PC-9 (cell line): ENCODE data around the gene BAIAP2L1. TPM values are rescaled to one million over a fixed set of nuclear protein-coding genes. Genes with fewer than 3 reads are reported as not detected.

Experiments used
- BruUV-seq: library from RNA; stranded (reverse); fragments of 400-500 nt; replicated peaks from 2 replicates; lab custom pipeline; 2021; lab: Mats Ljungman, UMichigan
- CTCF ChIA-PET: fragments of 300-600 bp; sonication (Branson Sonifier 250); formaldehyde crosslinking; loops from one replicate; lab custom pipeline; 2022; ENCODE audit warnings: antibody characterized with exemption; lab: Charles Lee
- POLR2A ChIA-PET: fragments of 300-600 bp; sonication (Branson Sonifier 250); formaldehyde crosslinking; loops from one replicate; lab custom pipeline; 2022; ENCODE audit warnings: antibody characterized with exemption; ENCODE audit not compliant: unreplicated experiment; lab: Charles Lee
- DNase-seq, 2 experiments: peaks; one replicate each; pipeline versions ENCODE4 v3.0.0 to v3.0.0-alpha.2; 2015 to 2022; ENCODE audit warnings: mixed read lengths in 1 of 2
- H2AFZ ChIP-seq: fragments of 200-600 bp; sonication (generic); 2 replicates; pipeline ENCODE4 v1.8.1; 2017; ENCODE audit warnings: antibody characterized with exemption
- H3F3A ChIP-seq: fragments of 200-600 bp; sonication (generic); 2 replicates; pipeline ENCODE4 v1.8.1; 2017; ENCODE audit warnings: antibody characterized with exemption, mild to moderate bottlenecking, low read depth; ENCODE audit not compliant: insufficient read depth
- H3K27ac ChIP-seq: fragments of 200-600 bp; sonication (generic); 2 replicates; pipeline ENCODE4 v1.6.1; 2016; ENCODE audit warnings: mixed run types
- H3K27me3 ChIP-seq: fragments of 200-600 bp; sonication (generic); 2 replicates; pipeline ENCODE4 v1.6.1; 2016; ENCODE audit warnings: low read depth, mixed run types; ENCODE audit not compliant: insufficient read depth
- H3K36me3 ChIP-seq: fragments of 200-600 bp; sonication (generic); 2 replicates; pipeline ENCODE4 v1.6.1; 2016; ENCODE audit warnings: low read depth, mixed run types
- H3K4me1 ChIP-seq: fragments of 200-600 bp; sonication (generic); replicated peaks from 2 replicates; pipeline ENCODE4 v1.6.1; 2016; ENCODE audit warnings: mixed run types; ENCODE audit not compliant: insufficient read depth
- H3K4me2 ChIP-seq: fragments of 200-600 bp; sonication (generic); 2 replicates; pipeline ENCODE4 v1.6.1; 2017; ENCODE audit warnings: mixed run types
- H3K4me3 ChIP-seq: fragments of 200-600 bp; sonication (generic); 2 replicates; pipeline ENCODE4 v1.6.1; 2016; ENCODE audit warnings: mixed run types
- H3K79me2 ChIP-seq: fragments of 200-600 bp; sonication (generic); 2 replicates; pipeline ENCODE4 v1.6.1; 2017; ENCODE audit warnings: low read depth, mixed run types
- H3K9me2 ChIP-seq: fragments of 200-600 bp; sonication (generic); 2 replicates; pipeline ENCODE4 v1.8.1; 2017; ENCODE audit warnings: mild to moderate bottlenecking; ENCODE audit not compliant: insufficient read depth
- H3K9me3 ChIP-seq: fragments of 200-600 bp; sonication (generic); 2 replicates; pipeline ENCODE4 v1.8.1; 2016; ENCODE audit warnings: low read depth; ENCODE audit not compliant: insufficient read depth
- H4K20me1 ChIP-seq: fragments of 200-600 bp; sonication (generic); 2 replicates; pipeline ENCODE4 v1.8.1; 2017; ENCODE audit not compliant: insufficient read depth
- CTCF ChIP-seq: fragments of 200-600 bp; sonication (generic); conservative IDR thresholded peaks from 2 replicates; pipeline ENCODE4 v1.6.1; 2017; ENCODE audit warnings: mixed run types, antibody characterized with exemption, mild to moderate bottlenecking, moderate library complexity
- EZH2 ChIP-seq: fragments of 200-600 bp; sonication (generic); IDR thresholded peaks from 2 replicates; pipeline ENCODE4 v1.8.0; 2017; ENCODE audit warnings: antibody characterized with exemption, low read depth
- intact Hi-C: fragments of 100-400 bp; cut with micrococcal nuclease; formaldehyde crosslinking; loops from one replicate; pipeline ENCODE4 v1.10.0; 2022; ENCODE audit not compliant: unreplicated experiment
- total RNA-seq: library from RNA; stranded (reverse); gene quantifications from 2 replicates; pipeline ENCODE4 v1.2.3, GENCODE V29; 2021

The BAIAP2L1 gene
- total RNA-seq, 1 experiment from 2014 or later = 89.4 TPM

- ChIA-PET POLR2A (interaction anchor here (0.6 kb wide), 2 partner anchors 7 to 24 kb away, joined by 4 to 15 read pairs; no protein-coding TSS in a partner anchor), CTCF (interaction anchor here (0.6 kb wide), 1 partner anchor 16 kb away, joined by 3 read pairs; no protein-coding TSS in a partner anchor)
- H3K4me1 ChIP-seq = peaks cover 37% of the 10 kb centered on the region
Observed at GRCh38 chr7:98280791-98281756, 119.8 kb downstream of the BAIAP2L1 start, which contains the start of gene BRI3. Gene BRI3 (plus strand): TSS chr7:98281686. CDS start chr7:98281796, 110 bp downstream.

GRCh38 chr7:98280296-98280695, 120.6 kb downstream of the BAIAP2L1 start:
- ChIA-PET POLR2A (interaction anchor here (0.6 kb wide), 1 partner anchor 8 kb away, joined by 15 read pairs; no protein-coding TSS in a partner anchor), CTCF (interaction anchor here (0.6 kb wide), 1 partner anchor 15 kb away, joined by 3 read pairs; no protein-coding TSS in a partner anchor)
- H2AFZ ChIP-seq = peak overlapping the region; percentile 74
- H3K4me1 ChIP-seq = peaks cover 30% of the 10 kb centered on the region
- peak overlapping the region; percentile 47 for H3K27ac ChIP-seq
- peaks cover 42% of the 10 kb centered on the region for H3F3A ChIP-seq
- H3K79me2 ChIP-seq = peaks cover 36% of the 10 kb centered on the region
- H3K4me2 ChIP-seq = peak overlapping the region; percentile 84
- 0 out of 2 replicates have a peak, but pooled peaks cover 3% of the 10 kb centered on the region for H3K36me3 ChIP-seq
- H3K9me2 ChIP-seq = no peaks in the 10 kb centered on the region
- no peak for DNase-seq
- no peaks in the 10 kb centered on the region for H3K9me3 ChIP-seq
- intact Hi-C loops = loop anchor here (5.0 to 10.0 kb wide), 3 partner anchors 72 to 587 kb away; no protein-coding TSS in a partner anchor
- TF ChIP-seq CTCF = no peak
- no peak for TF ChIP-seq EZH2
- no peaks in the 10 kb centered on the region; the same call in 1 of the 2 replicates for H4K20me1 ChIP-seq
- no TSS peak for BruUV-seq
- H3K4me3 ChIP-seq = peak overlapping the region; percentile 52; the same call in 1 of the 2 replicates
- no peaks in the 10 kb centered on the region for H3K27me3 ChIP-seq

More at GRCh38 chr7:98280791-98281756, 119.8 kb downstream of the BAIAP2L1 start, which contains the start of gene BRI3:
- Histone ChIP-seq H3K4me2 (peak within 1 kb of the TSS; percentile 98), H3K79me2 (peaks cover 44% of the 10 kb centered on the region), H3K9me3 (no peaks in the 10 kb centered on the region), H4K20me1 (no peaks in the 10 kb centered on the region; the same call in 1 of the 2 replicates), H3K27ac (peak within 1 kb of the TSS; percentile 97), H3K27me3 (no peaks in the 10 kb centered on the region), H3F3A (peaks cover 45% of the 10 kb centered on the region), H3K36me3 (0 out of 2 replicates have a peak, but pooled peaks cover 3% of the 10 kb centered on the region), H2AFZ (peak within 1 kb of the TSS; percentile 74), H3K4me3 (peak within 1 kb of the TSS; percentile 87), H3K9me2 (no peaks in the 10 kb centered on the region)
- intact Hi-C loops = loop anchor here (5.0 to 10.0 kb wide), 3 partner anchors 71 to 586 kb away; no protein-coding TSS in a partner anchor
- no TSS peak for BruUV-seq
- DNase-seq = peak; percentile 70 to 88
- no peak for TF ChIP-seq CTCF
- no peak for TF ChIP-seq EZH2

- H3K9me3 ChIP-seq = no peaks in the 10 kb centered on the region
- H3K4me1 ChIP-seq = peaks cover 16% of the 10 kb centered on the region
- H3K27me3 ChIP-seq = no peaks in the 10 kb centered on the region
- H3K27ac ChIP-seq = no peak overlapping the region
- peaks cover 36% of the 10 kb centered on the region for H3F3A ChIP-seq
- ChIA-PET CTCF (interaction anchor here (0.7 kb wide), 1 partner anchor 86 kb away, joined by 3 read pairs; no protein-coding TSS in a partner anchor), POLR2A (no interaction called here)
- no peaks in the 10 kb centered on the region for H3K9me2 ChIP-seq
- no peak overlapping the region for H3K4me2 ChIP-seq
- intact Hi-C loops = no loop called here
- peaks cover 22% of the 10 kb centered on the region for H3K79me2 ChIP-seq
- no peak overlapping the region for H3K4me3 ChIP-seq
- no peak for TF ChIP-seq EZH2
- TF ChIP-seq CTCF = no peak
- no peaks in the 10 kb centered on the region for H4K20me1 ChIP-seq
- no peak overlapping the region for H2AFZ ChIP-seq
- no peak for DNase-seq
- BruUV-seq = no TSS peak
- H3K36me3 ChIP-seq = 0 out of 2 replicates have a peak, but pooled peaks cover 3% of the 10 kb centered on the region
Observed at GRCh38 chr7:98278936-98279335, 122.0 kb downstream of the BAIAP2L1 start.
